H1 (cell line): ENCODE results near the gene CPLX1. TPM values are rescaled to one million over a fixed set of nuclear protein-coding genes. Genes with fewer than 3 reads are reported as not detected.

Experiments
- BRCA1 ChIP-seq: IDR thresholded peaks from 2 replicates; pipeline ENCODE4 v1.6.1; 2012; ENCODE audit warnings: low read depth, low read length, improper control_type of control experiment
- CTBP2 ChIP-seq: IDR thresholded peaks from 2 replicates; pipeline ENCODE4 v1.7.0; 2011; ENCODE audit warnings: borderline replicate concordance, mild to moderate bottlenecking, moderate library complexity, mixed read lengths, low read length; ENCODE audit not compliant: insufficient read depth, insufficient read length
- HDAC6 ChIP-seq: IDR thresholded peaks from one replicate; pipeline ENCODE4 v1.7.1; 2012; ENCODE audit warnings: low read depth, mild to moderate bottlenecking, inconsistent platforms, low read length, moderate library complexity
- KDM1A ChIP-seq: fragments of 200-600, 300-600 bp; sonication (generic); IDR thresholded peaks from 2 replicates; pipeline ENCODE4 v1.7.1; 2016; ENCODE audit warnings: mild to moderate bottlenecking, low read length, borderline replicate concordance
- NRF1 ChIP-seq: IDR thresholded peaks from 2 replicates; pipeline ENCODE4 v1.6.1; 2011; ENCODE audit warnings: mild to moderate bottlenecking, low read depth, low read length, improper control_type of control experiment
- POU5F1 ChIP-seq: IDR thresholded peaks from 2 replicates; pipeline ENCODE4 v1.6.1; 2011; ENCODE audit warnings: low read depth, mild to moderate bottlenecking, low read length, moderate library complexity
- RNF2 ChIP-seq: fragments of 200-900, 300-1000 bp; sonication (generic); IDR thresholded peaks from 2 replicates; pipeline ENCODE4 v1.7.1; 2016; ENCODE audit warnings: borderline replicate concordance, low read depth, mild to moderate bottlenecking, antibody characterized with exemption, low read length; ENCODE audit not compliant: poor library complexity, severe bottlenecking; ENCODE audit errors: missing control alignments
- polyA plus RNA-seq, 7 experiments: library from polyadenylated mRNA; depleted of rRNA in 3 of 7; stranded (reverse) in 5 of 7; unstranded in 2 of 7; fragments of >200 nt in 5 of 7; fragments of 200-250 nt in 2 of 7; gene quantifications; 1 replicate in 5 of 7; 2 replicates in 1 of 7; 4 replicates in 1 of 7; pipeline versions ENCODE4 v1.2.1 to v1.2.3, GENCODE V29; 2011 to 2013; ENCODE audit warnings: missing spikeins in 2 of 7, mixed read lengths in 2 of 7
- total RNA-seq: library from RNA; stranded (reverse); fragmentation: NEBNext Ultra II Directional; extraction: Animal tissue kit (Norgen Biotek cat#: 25700); gene quantifications from 2 replicates; pipeline ENCODE4 v1.2.1, GENCODE V29; 2021

CPLX1 gene
- total and polyA plus RNA-seq, 2 of the 8 experiments (the other 6 are each of a cell fraction or from before 2014, with no cell fraction given), result 0.32 to 0.56 TPM

GRCh38 chr4:833156-833555 lies 7.2 kb upstream of the CPLX1 start (continued):
- TF ChIP-seq RNF2, result no peak
- TF ChIP-seq CTBP2, result no peak
- TF ChIP-seq BRCA1, result no peak
- TF ChIP-seq NRF1, result no peak
- no peak for TF ChIP-seq HDAC6
- TF ChIP-seq POU5F1, result no peak
- TF ChIP-seq KDM1A, result no peak
